Lower leg skin (tissue), 3 donors: ENCODE results near the gene EIF2AK2.

Experiments
- CTCF ChIP-seq, 3 donors: fragments of 450-650 bp; IDR thresholded peaks; one replicate each; pipeline ENCODE4 v1.5.1; 2016; ENCODE audit warnings: antibody characterized with exemption in 3 of 3, mild to moderate bottlenecking in 3 of 3, moderate library complexity in 2 of 3
- POLR2A ChIP-seq, 2 donors: fragments of 450-650 bp; IDR thresholded peaks; one replicate each; pipeline ENCODE4 v1.6.1; 2016 to 2017; ENCODE audit warnings: antibody characterized with exemption in 2 of 2, mild to moderate bottlenecking in 1 of 2, moderate library complexity in 1 of 2

DNA sequence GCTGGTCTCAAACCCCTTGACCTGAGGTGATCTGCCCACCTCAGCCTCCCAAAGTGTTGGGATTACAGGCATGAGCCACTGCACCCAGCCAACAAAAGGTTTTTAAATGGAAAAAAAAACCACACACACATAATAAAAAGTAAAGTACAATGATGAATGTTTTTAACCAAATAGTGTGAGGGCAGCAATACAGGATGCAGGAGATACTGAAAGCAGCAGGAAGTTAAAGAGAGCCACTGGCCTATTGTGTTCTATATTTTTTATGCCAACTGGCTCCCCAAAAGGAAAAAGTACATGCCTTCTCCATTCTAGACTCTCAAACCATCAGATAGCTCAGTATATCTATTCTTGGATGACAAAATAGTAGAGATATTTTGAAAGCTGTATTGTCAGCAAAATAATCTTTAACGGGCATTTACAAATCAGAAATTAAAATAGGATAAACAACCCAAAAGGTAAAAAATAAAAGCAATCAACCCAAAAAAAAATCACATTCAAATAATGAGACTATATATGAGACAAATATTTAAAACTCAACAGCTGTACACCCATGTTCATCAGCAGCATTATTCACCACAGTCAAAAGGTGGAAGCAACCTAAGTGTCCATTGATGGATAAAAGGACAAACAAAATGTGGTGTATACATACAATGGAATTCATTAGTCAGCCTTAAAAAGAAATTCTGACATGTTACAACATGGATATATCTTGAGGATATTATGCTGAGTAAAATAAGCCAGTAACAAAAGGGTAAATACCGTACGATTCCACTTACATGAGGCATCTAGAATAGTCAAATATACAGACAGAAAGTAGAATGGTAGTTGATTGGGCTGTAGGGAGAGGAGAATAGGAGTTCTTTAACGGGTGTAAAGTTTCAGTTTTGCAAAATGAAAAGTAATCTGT, 46.2 kb downstream of the EIF2AK2 start:
- TF ChIP-seq CTCF (IDR thresholded peaks at IDR 0.05) (no peak), POLR2A (IDR thresholded peaks at IDR 0.05) (no peak)
